GM10266 (cell line): ENCODE measurements around the gene REEP1.

Source experiments
- DNase-seq: peaks from one replicate; pipeline ENCODE4 v3.0.0; 2012; ENCODE audit errors: extremely low spot score
- TF ChIP-seq, protein P1 (sequence below): IDR thresholded peaks from 2 replicates; pipeline ENCODE4 v1.5.1; 2012; ENCODE audit warnings: mild to moderate bottlenecking, low read depth; ENCODE audit not compliant: control insufficient read depth, insufficient read depth; ENCODE audit errors: missing control alignments

Gene REEP1

GRCh38 chr2:86285981-86286380, 51.4 kb downstream of the REEP1 start:
- DNase-seq, result no peak
- TF ChIP-seq, protein P1, sequence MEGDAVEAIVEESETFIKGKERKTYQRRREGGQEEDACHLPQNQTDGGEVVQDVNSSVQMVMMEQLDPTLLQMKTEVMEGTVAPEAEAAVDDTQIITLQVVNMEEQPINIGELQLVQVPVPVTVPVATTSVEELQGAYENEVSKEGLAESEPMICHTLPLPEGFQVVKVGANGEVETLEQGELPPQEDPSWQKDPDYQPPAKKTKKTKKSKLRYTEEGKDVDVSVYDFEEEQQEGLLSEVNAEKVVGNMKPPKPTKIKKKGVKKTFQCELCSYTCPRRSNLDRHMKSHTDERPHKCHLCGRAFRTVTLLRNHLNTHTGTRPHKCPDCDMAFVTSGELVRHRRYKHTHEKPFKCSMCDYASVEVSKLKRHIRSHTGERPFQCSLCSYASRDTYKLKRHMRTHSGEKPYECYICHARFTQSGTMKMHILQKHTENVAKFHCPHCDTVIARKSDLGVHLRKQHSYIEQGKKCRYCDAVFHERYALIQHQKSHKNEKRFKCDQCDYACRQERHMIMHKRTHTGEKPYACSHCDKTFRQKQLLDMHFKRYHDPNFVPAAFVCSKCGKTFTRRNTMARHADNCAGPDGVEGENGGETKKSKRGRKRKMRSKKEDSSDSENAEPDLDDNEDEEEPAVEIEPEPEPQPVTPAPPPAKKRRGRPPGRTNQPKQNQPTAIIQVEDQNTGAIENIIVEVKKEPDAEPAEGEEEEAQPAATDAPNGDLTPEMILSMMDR, result no peak

DNA sequence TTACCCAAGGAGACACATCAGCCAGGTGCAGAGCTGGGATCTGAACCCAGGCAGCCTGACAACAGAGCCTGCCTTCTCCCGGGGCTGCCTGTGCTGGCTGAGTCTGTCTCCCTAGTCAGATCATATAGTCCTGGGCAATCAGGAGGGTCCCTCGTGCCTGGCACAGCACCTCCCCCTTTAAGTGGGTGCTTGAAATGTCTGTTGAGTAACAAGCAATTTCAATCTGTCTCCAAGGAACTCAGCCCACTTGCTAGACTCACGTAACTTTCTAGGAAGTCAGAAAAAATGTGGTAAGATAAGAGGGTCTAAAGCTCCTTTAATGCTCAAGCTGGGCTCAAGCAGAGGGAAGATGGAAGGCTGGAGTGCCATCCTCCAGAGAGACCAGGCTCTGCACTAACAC, 51.9 kb downstream of the REEP1 start:
- TF ChIP-seq, protein P1, result no peak
- DNase-seq, result no peak

- TF ChIP-seq, protein P1, result no peak
- DNase-seq, result no peak
Observed at GRCh38 chr2:86284987-86285386, 52.4 kb downstream of the REEP1 start.

DNA sequence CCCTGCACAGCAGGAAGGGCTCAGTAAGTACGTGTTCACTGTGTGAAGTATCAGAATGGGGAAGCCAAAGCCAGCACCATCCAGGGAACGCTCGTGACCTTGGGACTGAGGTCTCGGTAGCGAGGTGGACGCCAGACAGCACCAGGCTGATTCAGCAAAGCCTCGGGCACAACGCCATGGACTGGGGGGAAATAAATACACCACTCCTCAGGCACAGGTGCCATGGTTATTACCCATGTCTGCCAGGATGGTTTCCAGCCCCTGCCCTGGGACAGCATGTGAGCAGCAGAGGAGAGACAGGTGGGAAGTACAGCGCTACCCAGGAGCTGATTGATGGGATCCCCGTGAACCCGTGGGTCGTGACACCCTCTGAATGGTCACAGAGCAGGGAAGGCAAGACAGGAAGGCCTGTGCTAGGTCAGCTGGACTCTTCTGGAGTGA, 53.0 kb downstream of the REEP1 start:
- TF ChIP-seq, protein P1, result no peak
- DNase-seq, result no peak

DNA sequence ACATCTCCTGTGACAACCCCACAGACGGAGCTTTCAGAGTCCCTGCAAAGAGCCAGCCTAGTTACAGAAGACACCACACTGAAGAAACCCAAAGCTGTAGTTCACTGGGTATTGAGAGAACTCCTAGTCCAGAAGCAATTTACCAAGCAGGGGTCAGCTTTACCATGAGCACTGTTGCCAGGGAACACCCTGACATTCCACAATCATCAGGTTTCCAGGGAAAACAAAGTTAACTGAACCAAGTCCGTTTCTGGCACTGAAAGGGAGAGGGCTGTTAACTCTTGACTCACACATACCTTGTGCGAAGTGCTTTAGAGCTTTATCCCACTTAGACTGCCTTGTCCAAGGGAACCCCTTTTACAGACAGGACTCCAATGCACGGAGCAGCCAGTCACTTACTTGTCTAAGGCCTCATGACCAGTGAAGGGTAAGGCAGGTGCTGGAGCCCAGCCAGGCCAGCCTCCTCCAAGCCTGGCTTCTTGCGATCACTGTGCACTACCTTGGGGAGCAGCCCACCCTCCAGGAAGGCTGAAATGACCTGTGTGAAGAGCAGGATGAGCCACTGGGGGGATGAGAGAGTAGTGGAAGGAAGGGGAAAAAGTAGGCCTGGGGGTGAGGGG, 53.9 kb downstream of the REEP1 start:
- no peak for DNase-seq
- TF ChIP-seq, protein P1, result no peak

DNA sequence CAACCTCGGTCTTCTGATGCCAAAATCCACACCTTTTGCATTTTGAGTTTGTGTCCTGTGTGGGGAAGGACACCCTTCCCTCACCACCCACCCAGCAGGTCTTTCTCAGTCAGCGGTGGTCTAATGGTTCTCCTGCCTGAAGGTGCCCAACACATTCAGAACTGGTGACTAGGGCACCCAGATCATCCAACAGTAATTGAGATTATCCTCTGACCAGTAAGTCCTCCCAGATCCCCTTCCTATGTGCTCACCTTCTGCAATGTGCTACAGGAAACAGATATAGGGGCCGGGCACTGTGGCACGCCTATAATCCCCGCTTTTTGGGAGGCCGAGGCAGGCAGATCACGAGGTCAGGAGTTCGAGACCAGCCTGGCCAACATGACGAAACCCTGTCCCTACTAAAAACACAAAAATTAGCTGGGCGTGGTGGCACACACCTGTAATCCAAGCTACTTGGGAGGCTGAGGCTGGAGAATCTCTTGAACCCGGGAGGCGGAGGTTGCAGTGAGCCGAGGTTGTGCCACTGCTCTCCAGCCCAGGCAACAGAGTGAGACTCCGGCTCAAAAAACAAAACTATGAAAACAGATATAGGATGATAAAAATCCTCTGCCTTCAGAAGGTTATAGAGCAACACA, 56.2 kb downstream of the REEP1 start:
- TF ChIP-seq, protein P1, result no peak
- DNase-seq, result no peak

GRCh38 chr2:86280191-86280667, 57.2 kb downstream of the REEP1 start:
- DNase-seq, result no peak
- TF ChIP-seq, protein P1, result no peak
